Measurements from ENCODE around the gene PLA2G1B.
A peak's percentile ranks its signal among the peaks of the same experiment; 100 is the strongest.

PLA2G1B gene

GRCh38 chr12:120358412-120359100 lies 31.0 kb upstream of the PLA2G1B start:
- Histone ChIP-seq H3K79me2 (ENCODE audit: insufficient read depth, low read length) (no peaks in the 10 kb centered on the region), H3K4me2 (ENCODE audit: low read depth, low read length, poor library complexity, severe bottlenecking) (no peak overlapping the region), H2AFZ (ENCODE audit: low read depth, low read length, severe bottlenecking) (no peak overlapping the region), H3K9ac (ENCODE audit: low read length) (no peak overlapping the region), H3F3A (ENCODE audit: insufficient read depth) (no peaks in the 10 kb centered on the region), H3K27ac (ENCODE audit: low read depth, low read length) (no peak overlapping the region), H3K36me3 (ENCODE audit: low read length) (no peaks in the 10 kb centered on the region), H3K9me2 (replicated peaks; ENCODE audit: insufficient read depth, low read length) (no peaks in the 10 kb centered on the region), H3K9me3 (ENCODE audit: insufficient read depth, low read length) (no peaks in the 10 kb centered on the region), H3K27me3 (ENCODE audit: low read length) (no peaks in the 10 kb centered on the region), H4K20me1 (ENCODE audit: low read depth, low read length) (no peaks in the 10 kb centered on the region), H3K4me3 (ENCODE audit: insufficient read depth, low read length, poor library complexity, severe bottlenecking) (no peak overlapping the region)
- TF ChIP-seq EZH2phosphoT487 (conservative IDR thresholded peaks at IDR 0.05; ENCODE audit: low read length) (no peak), CTCF (IDR thresholded peaks at IDR 0.05; ENCODE audit: insufficient read depth, low read length, poor library complexity, severe bottlenecking) (no peak)

DNA sequence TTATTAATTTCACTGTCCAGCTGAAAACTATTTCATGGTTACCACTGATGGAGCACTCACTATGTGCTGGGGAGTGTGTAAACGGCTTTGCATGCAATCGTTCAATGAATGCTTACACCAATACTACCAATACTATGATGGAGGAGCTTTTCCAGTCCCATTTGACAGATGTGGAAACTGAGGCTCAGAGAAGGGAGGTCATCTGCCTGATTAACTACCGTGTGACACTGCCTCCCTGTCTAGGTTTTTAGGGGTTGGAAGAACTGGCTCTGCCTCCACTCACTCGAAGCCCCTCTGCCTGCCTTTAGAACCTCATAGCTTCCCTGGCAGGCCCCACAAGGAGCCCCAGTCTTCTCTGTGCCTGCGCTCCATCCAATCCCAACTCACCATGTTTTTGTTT lies 29.5 kb upstream of the PLA2G1B start:
- Histone ChIP-seq H3K9me3 (ENCODE audit: insufficient read depth, low read length) (no peaks in the 10 kb centered on the region), H3K9ac (ENCODE audit: low read length) (no peak overlapping the region), H3K79me2 (ENCODE audit: insufficient read depth, low read length) (no peaks in the 10 kb centered on the region), H2AFZ (ENCODE audit: low read depth, low read length, severe bottlenecking) (no peak overlapping the region), H3K27me3 (ENCODE audit: low read length) (no peaks in the 10 kb centered on the region), H3K36me3 (ENCODE audit: low read length) (no peaks in the 10 kb centered on the region), H3K9me2 (replicated peaks; ENCODE audit: insufficient read depth, low read length) (no peaks in the 10 kb centered on the region), H3F3A (ENCODE audit: insufficient read depth) (no peaks in the 10 kb centered on the region), H4K20me1 (ENCODE audit: low read depth, low read length) (no peaks in the 10 kb centered on the region), H3K27ac (ENCODE audit: low read depth, low read length) (no peak overlapping the region), H3K4me2 (ENCODE audit: low read depth, low read length, poor library complexity, severe bottlenecking) (no peak overlapping the region), H3K4me3 (ENCODE audit: insufficient read depth, low read length, poor library complexity, severe bottlenecking) (no peak overlapping the region)
- TF ChIP-seq CTCF (IDR thresholded peaks at IDR 0.05; ENCODE audit: insufficient read depth, low read length, poor library complexity, severe bottlenecking) (no peak), EZH2phosphoT487 (conservative IDR thresholded peaks at IDR 0.05; ENCODE audit: low read length) (no peak)

DNA sequence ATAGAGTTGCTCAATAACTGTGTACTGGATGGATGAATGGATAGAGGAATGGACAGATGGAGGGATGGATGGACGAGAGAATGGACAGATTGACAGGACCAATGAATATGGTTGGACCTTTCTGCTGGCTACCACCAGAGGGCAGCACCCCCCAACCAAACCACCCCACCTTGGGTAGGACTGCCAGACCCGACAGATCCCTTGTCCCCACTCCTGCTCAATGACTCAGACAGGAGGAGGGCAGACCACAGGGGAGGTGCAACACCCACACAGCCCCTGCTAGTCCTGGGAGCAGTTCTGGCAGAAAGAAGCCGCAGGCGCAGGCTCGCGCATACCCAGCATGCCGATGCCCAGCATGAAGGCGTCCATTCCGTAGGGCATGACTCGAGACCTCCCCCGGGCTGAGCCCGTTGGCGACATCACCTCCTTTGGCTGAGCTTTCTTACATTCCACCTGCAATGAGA lies 29.0 kb upstream of the PLA2G1B start:
- Histone ChIP-seq H3K9me3 (ENCODE audit: insufficient read depth, low read length) (no peaks in the 10 kb centered on the region), H3K27me3 (ENCODE audit: low read length) (no peaks in the 10 kb centered on the region), H2AFZ (ENCODE audit: low read depth, low read length, severe bottlenecking) (no peak overlapping the region), H3K9ac (ENCODE audit: low read length) (no peak overlapping the region), H4K20me1 (ENCODE audit: low read depth, low read length) (no peaks in the 10 kb centered on the region), H3K36me3 (ENCODE audit: low read length) (no peaks in the 10 kb centered on the region), H3K79me2 (ENCODE audit: insufficient read depth, low read length) (no peaks in the 10 kb centered on the region), H3K4me3 (ENCODE audit: insufficient read depth, low read length, poor library complexity, severe bottlenecking) (no peak overlapping the region), H3K27ac (ENCODE audit: low read depth, low read length) (no peak overlapping the region), H3F3A (ENCODE audit: insufficient read depth) (no peaks in the 10 kb centered on the region), H3K9me2 (replicated peaks; ENCODE audit: insufficient read depth, low read length) (no peaks in the 10 kb centered on the region), H3K4me2 (ENCODE audit: low read depth, low read length, poor library complexity, severe bottlenecking) (no peak overlapping the region)
- no peak for TF ChIP-seq EZH2phosphoT487 (conservative IDR thresholded peaks at IDR 0.05; ENCODE audit: low read length)
- peak; percentile 75 for TF ChIP-seq CTCF (IDR thresholded peaks at IDR 0.05; ENCODE audit: insufficient read depth, low read length, poor library complexity, severe bottlenecking)

All from SU-DHL-6 (cell line).